ENCODE measurements around the gene DECR2.

DECR2 gene

GRCh38 chr16:371515-372301 lies 30.0 kb upstream of the DECR2 start:
- no peak overlapping the region for H3K4me3 ChIP-seq (ENCODE audit: low read depth, low read length)
- DNase-seq (ENCODE audit: low read depth), result no peak
- no peak for TF ChIP-seq CTCF (IDR thresholded peaks at IDR 0.05; ENCODE audit: low read depth, low read length, missing control alignments)
- in situ Hi-C loops (cut with HindIII; ENCODE audit: low sequenced_read_pairs), result no loop called here

- in situ Hi-C loops (cut with HindIII; ENCODE audit: low sequenced_read_pairs), result no loop called here
- no peak for DNase-seq (ENCODE audit: low read depth)
- no peak for TF ChIP-seq CTCF (IDR thresholded peaks at IDR 0.05; ENCODE audit: low read depth, low read length, missing control alignments)
- H3K4me3 ChIP-seq (ENCODE audit: low read depth, low read length), result no peak overlapping the region
Measured at GRCh38 chr16:372302-372983, 29.2 kb upstream of the DECR2 start.

- no peak overlapping the region for H3K4me3 ChIP-seq (ENCODE audit: low read depth, low read length)
- in situ Hi-C loops (cut with HindIII; ENCODE audit: low sequenced_read_pairs), result no loop called here
Measured at GRCh38 chr16:373020-373598, 28.6 kb upstream of the DECR2 start.

GRCh38 chr16:373848-374615 lies 27.7 kb upstream of the DECR2 start:
- no peak for DNase-seq (ENCODE audit: low read depth)
- H3K4me3 ChIP-seq (ENCODE audit: low read depth, low read length), result no peak overlapping the region
- in situ Hi-C loops (cut with HindIII; ENCODE audit: low sequenced_read_pairs), result no loop called here
- TF ChIP-seq CTCF (IDR thresholded peaks at IDR 0.05; ENCODE audit: low read depth, low read length, missing control alignments), result no peak

More at GRCh38 chr16:373020-373598, 28.6 kb upstream of the DECR2 start:
- no peak for TF ChIP-seq CTCF (IDR thresholded peaks at IDR 0.05; ENCODE audit: low read depth, low read length, missing control alignments)
- no peak for DNase-seq (ENCODE audit: low read depth)

GRCh38 chr16:374616-374926 lies 27.1 kb upstream of the DECR2 start:
- no peak for TF ChIP-seq CTCF (IDR thresholded peaks at IDR 0.05; ENCODE audit: low read depth, low read length, missing control alignments)
- DNase-seq (ENCODE audit: low read depth), result no peak
- no peak overlapping the region for H3K4me3 ChIP-seq (ENCODE audit: low read depth, low read length)
- in situ Hi-C loops (cut with HindIII; ENCODE audit: low sequenced_read_pairs), result no loop called here

GRCh38 chr16:375212-375611 lies 26.5 kb upstream of the DECR2 start:
- H3K4me3 ChIP-seq (ENCODE audit: low read depth, low read length), result no peak overlapping the region
- in situ Hi-C loops (cut with HindIII; ENCODE audit: low sequenced_read_pairs), result no loop called here
- DNase-seq (ENCODE audit: low read depth), result no peak
- TF ChIP-seq CTCF (IDR thresholded peaks at IDR 0.05; ENCODE audit: low read depth, low read length, missing control alignments), result no peak

Measured in astrocyte of the cerebellum (primary cell).